Measurements from ENCODE around the gene GRM8.
"Not testable (repeated sequence)": the region's sequence is repeated elsewhere in the genome, so short reads cannot be mapped to it uniquely, and the experiment has no call there.

The GRM8 gene

GRCh38 chr7:126931581-126931980 is 321.2 kb downstream of the GRM8 start:
- TF ChIP-seq SUZ12 (IDR thresholded peaks at IDR 0.05; ENCODE audit: extremely low read depth, insufficient read depth, insufficient read length) (no peak), ZNF274 (IDR thresholded peaks at IDR 0.05; ENCODE audit: low read depth, low read length) (no peak), YY1 (IDR thresholded peaks at IDR 0.05; ENCODE audit: insufficient read depth, insufficient read length) (no peak)
- H3K36me3 ChIP-seq (ENCODE audit: insufficient read depth, insufficient read length, low read length): no peaks in the 10 kb centered on the region
- no peak overlapping the region for H3K4me3 ChIP-seq (ENCODE audit: insufficient read length, low read depth)
- H3K27me3 ChIP-seq (ENCODE audit: insufficient read depth, insufficient read length): no peaks in the 10 kb centered on the region
- H3K4me1 ChIP-seq (ENCODE audit: insufficient read depth, insufficient read length): no peaks in the 10 kb centered on the region
- DNase-seq (ENCODE audit: low read depth, low spot score): no peak
- H3K9me3 ChIP-seq (ENCODE audit: insufficient read depth, low read length): no peaks in the 10 kb centered on the region
- no peak overlapping the region for H3K9ac ChIP-seq (ENCODE audit: insufficient read length, low read depth)

DNA sequence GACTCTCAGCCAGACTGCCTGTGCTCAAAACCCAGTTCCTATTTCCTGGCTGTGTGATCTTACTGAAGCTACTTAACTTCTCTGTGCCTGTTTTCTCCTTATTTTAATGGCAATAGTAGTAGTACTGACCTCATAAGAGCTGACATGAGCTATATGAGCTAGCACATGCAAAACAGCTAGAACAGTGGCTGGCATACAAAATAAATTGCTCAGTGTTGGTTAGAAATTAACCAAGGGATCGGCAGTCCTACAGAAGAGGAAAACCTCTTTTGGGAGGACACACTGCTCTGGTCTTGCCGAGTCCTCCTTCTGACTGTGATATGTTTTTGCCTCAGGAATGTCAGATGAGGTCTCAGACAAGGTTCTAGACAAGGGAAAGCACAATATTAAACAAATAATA is 322.6 kb downstream of the GRM8 start:
- no peaks in the 10 kb centered on the region for H3K27me3 ChIP-seq (ENCODE audit: insufficient read depth, insufficient read length)
- H3K9ac ChIP-seq (ENCODE audit: insufficient read length, low read depth): no peak overlapping the region
- no peaks in the 10 kb centered on the region for H3K4me1 ChIP-seq (ENCODE audit: insufficient read depth, insufficient read length)
- no peak overlapping the region for H3K4me3 ChIP-seq (ENCODE audit: insufficient read length, low read depth)
- DNase-seq (ENCODE audit: low read depth, low spot score): no peak
- no peaks in the 10 kb centered on the region for H3K9me3 ChIP-seq (ENCODE audit: insufficient read depth, low read length)
- no peaks in the 10 kb centered on the region for H3K36me3 ChIP-seq (ENCODE audit: insufficient read depth, insufficient read length, low read length)
- no peak for TF ChIP-seq SUZ12 (IDR thresholded peaks at IDR 0.05; ENCODE audit: extremely low read depth, insufficient read depth, insufficient read length)
- no peak for TF ChIP-seq ZNF274 (IDR thresholded peaks at IDR 0.05; ENCODE audit: low read depth, low read length)
- TF ChIP-seq YY1 (IDR thresholded peaks at IDR 0.05; ENCODE audit: insufficient read depth, insufficient read length): no peak

DNA sequence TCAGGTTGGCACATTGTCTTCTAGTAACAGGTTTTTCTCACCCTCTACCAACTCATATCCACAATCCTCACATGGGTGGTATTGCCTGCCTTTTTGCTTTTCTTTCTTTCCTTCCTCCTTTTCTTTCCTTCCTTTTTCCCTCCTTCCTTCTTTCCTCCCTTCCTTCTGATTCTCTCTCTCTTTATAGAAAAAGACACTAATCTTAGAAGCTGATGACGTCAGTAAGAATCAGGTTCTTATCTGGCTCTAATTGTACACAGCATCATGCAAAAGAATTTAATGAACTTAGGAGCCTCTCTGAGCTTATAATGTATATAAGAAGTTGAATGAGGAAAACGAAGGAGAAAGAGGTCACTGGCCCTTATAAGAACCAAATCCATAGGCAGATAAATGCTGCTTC is 328.3 kb downstream of the GRM8 start:
- Histone ChIP-seq H3K9ac (ENCODE audit: insufficient read length, low read depth) (no peak overlapping the region), H3K4me1 (ENCODE audit: insufficient read depth, insufficient read length) (no peaks in the 10 kb centered on the region), H3K9me3 (ENCODE audit: insufficient read depth, low read length) (no peaks in the 10 kb centered on the region), H3K27me3 (ENCODE audit: insufficient read depth, insufficient read length) (no peaks in the 10 kb centered on the region), H3K36me3 (ENCODE audit: insufficient read depth, insufficient read length, low read length) (no peaks in the 10 kb centered on the region), H3K4me3 (ENCODE audit: insufficient read length, low read depth) (no peak overlapping the region)
- no peak for TF ChIP-seq YY1 (IDR thresholded peaks at IDR 0.05; ENCODE audit: insufficient read depth, insufficient read length)
- no peak for DNase-seq (ENCODE audit: low read depth, low spot score)

DNA sequence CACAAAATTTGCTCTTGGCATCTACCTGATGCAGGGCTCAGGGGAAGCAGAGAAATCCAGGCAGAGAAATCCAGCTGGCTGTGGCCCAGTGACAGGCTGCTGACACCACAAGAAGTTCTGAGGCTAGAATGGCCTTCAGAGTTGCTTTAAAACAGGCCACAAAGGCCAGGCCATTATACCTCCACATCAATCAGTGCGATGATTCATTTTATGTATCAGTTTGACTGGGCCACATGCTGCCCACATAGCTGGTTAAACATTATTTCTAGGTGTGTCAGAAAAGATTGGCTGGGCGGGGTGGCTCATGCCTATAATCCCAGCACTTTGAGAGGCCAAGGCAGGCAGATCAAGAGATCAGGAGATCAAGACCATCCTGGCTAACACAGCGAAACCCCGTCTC is 341.1 kb downstream of the GRM8 start:
- H3K4me3 ChIP-seq (ENCODE audit: insufficient read length, low read depth); H3K9ac ChIP-seq (ENCODE audit: insufficient read length, low read depth); H3K9me3 ChIP-seq (ENCODE audit: insufficient read depth, low read length); H3K4me1 ChIP-seq (ENCODE audit: insufficient read depth, insufficient read length); H3K36me3 ChIP-seq (ENCODE audit: insufficient read depth, insufficient read length, low read length); H3K27me3 ChIP-seq (ENCODE audit: insufficient read depth, insufficient read length); DNase-seq (ENCODE audit: low read depth, low spot score): not testable (repeated sequence)

DNA sequence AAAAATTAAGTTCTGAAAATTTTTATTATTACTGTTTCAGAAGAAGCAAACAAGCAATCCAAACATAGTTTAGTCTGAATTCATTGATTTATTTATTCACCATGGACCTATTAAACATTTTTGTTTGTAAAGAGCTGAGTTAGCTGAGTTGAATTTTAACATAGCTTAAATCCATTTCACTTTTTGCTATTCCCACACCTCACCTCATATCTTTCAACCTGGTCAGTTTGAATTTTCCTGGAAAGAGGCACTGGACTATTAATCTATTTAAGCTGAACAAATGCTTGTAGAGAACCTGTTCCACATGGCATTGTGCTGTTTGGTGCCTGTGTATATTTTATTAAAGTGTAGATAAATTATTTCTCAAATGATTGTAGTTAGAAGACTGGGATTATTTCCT is 344.2 kb downstream of the GRM8 start:
- not testable (repeated sequence) for H3K9ac ChIP-seq (ENCODE audit: insufficient read length, low read depth); H3K36me3 ChIP-seq (ENCODE audit: insufficient read depth, insufficient read length, low read length); H3K4me1 ChIP-seq (ENCODE audit: insufficient read depth, insufficient read length); H3K4me3 ChIP-seq (ENCODE audit: insufficient read length, low read depth); H3K9me3 ChIP-seq (ENCODE audit: insufficient read depth, low read length); DNase-seq (ENCODE audit: low read depth, low spot score); H3K27me3 ChIP-seq (ENCODE audit: insufficient read depth, insufficient read length)

- H3K27me3 ChIP-seq (ENCODE audit: insufficient read depth, insufficient read length); H3K9ac ChIP-seq (ENCODE audit: insufficient read length, low read depth); DNase-seq (ENCODE audit: low read depth, low spot score); H3K9me3 ChIP-seq (ENCODE audit: insufficient read depth, low read length); H3K36me3 ChIP-seq (ENCODE audit: insufficient read depth, insufficient read length, low read length); H3K4me3 ChIP-seq (ENCODE audit: insufficient read length, low read depth); H3K4me1 ChIP-seq (ENCODE audit: insufficient read depth, insufficient read length): not testable (repeated sequence)
Observed at GRCh38 chr7:126907657-126908056, 345.1 kb downstream of the GRM8 start.

- DNase-seq (ENCODE audit: low read depth, low spot score); H3K27me3 ChIP-seq (ENCODE audit: insufficient read depth, insufficient read length); H3K9ac ChIP-seq (ENCODE audit: insufficient read length, low read depth); H3K36me3 ChIP-seq (ENCODE audit: insufficient read depth, insufficient read length, low read length); H3K9me3 ChIP-seq (ENCODE audit: insufficient read depth, low read length); H3K4me1 ChIP-seq (ENCODE audit: insufficient read depth, insufficient read length); H3K4me3 ChIP-seq (ENCODE audit: insufficient read length, low read depth): not testable (repeated sequence)
Observed at GRCh38 chr7:126905255-126905654, 347.5 kb downstream of the GRM8 start.

- not testable (repeated sequence) for DNase-seq (ENCODE audit: low read depth, low spot score); H3K27me3 ChIP-seq (ENCODE audit: insufficient read depth, insufficient read length); H3K4me1 ChIP-seq (ENCODE audit: insufficient read depth, insufficient read length); H3K36me3 ChIP-seq (ENCODE audit: insufficient read depth, insufficient read length, low read length); H3K9ac ChIP-seq (ENCODE audit: insufficient read length, low read depth); H3K4me3 ChIP-seq (ENCODE audit: insufficient read length, low read depth); H3K9me3 ChIP-seq (ENCODE audit: insufficient read depth, low read length)
Observed at GRCh38 chr7:126901041-126901765, 351.5 kb downstream of the GRM8 start.

DNA sequence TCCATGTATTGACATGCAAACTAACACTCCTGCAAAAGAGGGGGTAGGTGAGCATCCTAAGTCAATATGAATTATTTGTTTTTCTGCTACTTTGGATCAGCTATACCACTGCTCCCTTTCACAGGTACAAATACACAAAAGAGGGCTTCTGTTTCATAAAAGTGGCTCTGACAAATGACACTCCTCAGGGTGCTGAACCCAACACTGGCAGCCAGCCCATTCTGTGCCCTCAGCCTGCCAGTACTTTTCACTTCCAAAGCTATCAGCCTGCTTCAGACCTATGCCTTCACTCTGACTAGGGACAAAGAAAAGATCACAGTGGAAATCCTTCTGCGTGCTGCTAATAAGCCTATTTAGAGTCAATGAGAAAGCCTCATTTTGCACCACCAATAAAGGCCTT is 364.8 kb downstream of the GRM8 start:
- not testable (repeated sequence) for H3K27me3 ChIP-seq (ENCODE audit: insufficient read depth, insufficient read length); DNase-seq (ENCODE audit: low read depth, low spot score); H3K4me3 ChIP-seq (ENCODE audit: insufficient read length, low read depth); H3K9ac ChIP-seq (ENCODE audit: insufficient read length, low read depth); H3K9me3 ChIP-seq (ENCODE audit: insufficient read depth, low read length); H3K4me1 ChIP-seq (ENCODE audit: insufficient read depth, insufficient read length); H3K36me3 ChIP-seq (ENCODE audit: insufficient read depth, insufficient read length, low read length)

- not testable (repeated sequence) for DNase-seq (ENCODE audit: low read depth, low spot score); H3K9me3 ChIP-seq (ENCODE audit: insufficient read depth, low read length); H3K4me3 ChIP-seq (ENCODE audit: insufficient read length, low read depth); H3K36me3 ChIP-seq (ENCODE audit: insufficient read depth, insufficient read length, low read length); H3K4me1 ChIP-seq (ENCODE audit: insufficient read depth, insufficient read length); H3K27me3 ChIP-seq (ENCODE audit: insufficient read depth, insufficient read length); H3K9ac ChIP-seq (ENCODE audit: insufficient read length, low read depth)
Observed at GRCh38 chr7:126887560-126887959, 365.2 kb downstream of the GRM8 start.

- H3K4me1 ChIP-seq (ENCODE audit: insufficient read depth, insufficient read length); H3K36me3 ChIP-seq (ENCODE audit: insufficient read depth, insufficient read length, low read length): not testable (repeated sequence)
Observed at GRCh38 chr7:126882730-126883129, 370.0 kb downstream of the GRM8 start.

More at GRCh38 chr7:126882730-126883129, 370.0 kb downstream of the GRM8 start:
- H3K9ac ChIP-seq (ENCODE audit: insufficient read length, low read depth); H3K27me3 ChIP-seq (ENCODE audit: insufficient read depth, insufficient read length); DNase-seq (ENCODE audit: low read depth, low spot score); H3K9me3 ChIP-seq (ENCODE audit: insufficient read depth, low read length); H3K4me3 ChIP-seq (ENCODE audit: insufficient read length, low read depth): not testable (repeated sequence)
